B cell (primary cell): Measurements from ENCODE around the gene HIVEP1. TPM values are rescaled to one million over a fixed set of nuclear protein-coding genes. Genes with fewer than 3 reads are reported as not detected.
A peak's percentile ranks its signal among the peaks of the same experiment; 100 is the strongest.

Source experiments
- ATAC-seq: fragments of 200-7000 bp; cut with Tn5 transposase; one replicate; pipeline ENCODE4 v1.10.0; 2021; ENCODE audit warnings: low read depth, mild to moderate bottlenecking, moderate number of reproducible peaks, moderate library complexity
- CTCF ChIA-PET: fragments of 350-600 bp; sonication (Branson Sonifier 250); formaldehyde crosslinking; loops from one replicate; lab custom pipeline; 2021; ENCODE audit warnings: antibody characterized with exemption, inconsistent platforms; lab: Charles Lee
- POLR2A ChIA-PET: fragments of 350-600 bp; sonication (Branson Sonifier 250); formaldehyde crosslinking; loops from one replicate; lab custom pipeline; 2021; ENCODE audit warnings: antibody characterized with exemption; lab: Charles Lee
- DNase-seq: peaks from one replicate; pipeline ENCODE4 v3.0.0; 2013
- H2AFZ ChIP-seq: 2 replicates; pipeline ENCODE4 v1.6.1; 2012; ENCODE audit warnings: mild to moderate bottlenecking, low read depth, low read length; ENCODE audit not compliant: insufficient read depth, poor library complexity, severe bottlenecking
- H3K27ac ChIP-seq, 2 donors: 1 replicate in 1 of 2; 2 replicates in 1 of 2; pipeline ENCODE4 v1.5.1; 2012 to 2013; ENCODE audit warnings: low read length in 2 of 2, mild to moderate bottlenecking in 2 of 2, moderate library complexity in 1 of 2
- H3K27me3 ChIP-seq, 4 experiments: fragments of 200-600 bp in 1 of 4; sonication (generic) in 1 of 4; replicated peaks in 1 of 4; 1 replicate in 2 of 4; 2 replicates in 2 of 4; pipeline versions ENCODE4 v1.6.1 to v1.7.0; 2013 to 2016; ENCODE audit warnings: low read length in 3 of 4, mild to moderate bottlenecking in 2 of 4, mixed read lengths in 1 of 4, moderate library complexity in 1 of 4; ENCODE audit not compliant: insufficient read depth in 4 of 4, control insufficient read depth in 3 of 4; ENCODE audit errors: control extremely low read depth in 1 of 4
- H3K36me3 ChIP-seq, 2 experiments: replicated peaks in 1 of 2; 1 replicate in 1 of 2; 2 replicates in 1 of 2; pipeline versions ENCODE4 v1.6.1 to v1.7.1; 2013; ENCODE audit warnings: low read length in 1 of 2; ENCODE audit not compliant: insufficient read depth in 2 of 2, control insufficient read depth in 1 of 2; ENCODE audit errors: control extremely low read depth in 1 of 2, extremely low read depth in 1 of 2
- H3K4me1 ChIP-seq, 2 donors: fragments of 200-600 bp in 1 of 2; sonication (generic) in 1 of 2; 1 replicate in 1 of 2; 2 replicates in 1 of 2; pipeline versions ENCODE4 v1.5.1 to v1.6.1; 2013 to 2017; ENCODE audit warnings: low read length in 2 of 2; ENCODE audit not compliant: control insufficient read depth in 2 of 2, insufficient read depth in 2 of 2
- H3K4me2 ChIP-seq: replicated peaks from 2 replicates; pipeline ENCODE3; 2012; ENCODE audit warnings: mild to moderate bottlenecking, low read depth, low read length; ENCODE audit not compliant: poor library complexity, severe bottlenecking
- H3K4me3 ChIP-seq, 5 experiments: fragments of 200-600 bp in 1 of 5; sonication (generic) in 1 of 5; 1 replicate in 3 of 5; 2 replicates in 2 of 5; pipeline versions ENCODE4 v1.5.1 to v1.7.0; 2011 to 2016; ENCODE audit warnings: low read length in 4 of 5, mild to moderate bottlenecking in 4 of 5, low read depth in 2 of 5, control low read depth in 1 of 5, moderate library complexity in 1 of 5; ENCODE audit not compliant: insufficient read depth in 1 of 5; ENCODE audit errors: control extremely low read depth in 1 of 5, extremely low read depth in 1 of 5
- H3K79me2 ChIP-seq: fragments of 200-600 bp; sonication (generic); one replicate; pipeline ENCODE4 v1.6.0; 2016; ENCODE audit warnings: low read length; ENCODE audit not compliant: control insufficient read depth, insufficient read depth
- H3K9ac ChIP-seq: fragments of 200-600 bp; sonication (generic); 2 replicates; pipeline ENCODE4 v1.6.1; 2017; ENCODE audit warnings: mild to moderate bottlenecking, low read length, moderate library complexity
- H3K9me3 ChIP-seq, 3 donors: one replicate each; pipeline versions ENCODE4 v1.6.1 to v1.7.1; 2013; ENCODE audit warnings: low read length in 2 of 3; ENCODE audit not compliant: control insufficient read depth in 2 of 3, insufficient read depth in 1 of 3; ENCODE audit errors: control extremely low read depth in 1 of 3
- H4K20me1 ChIP-seq: 2 replicates; pipeline ENCODE4 v1.6.0; 2012; ENCODE audit warnings: mild to moderate bottlenecking, low read length; ENCODE audit not compliant: insufficient read depth, control insufficient read depth, poor library complexity, severe bottlenecking
- H3K27ac Mint-ChIP-seq: one replicate; pipeline ENCODE4 v1.8.0; 2021; ENCODE audit warnings: mixed read lengths
- H3K27me3 Mint-ChIP-seq: one replicate; pipeline ENCODE4 v1.8.0; 2021; ENCODE audit warnings: mixed read lengths
- H3K4me1 Mint-ChIP-seq: one replicate; pipeline ENCODE4 v1.8.0; 2021; ENCODE audit warnings: mixed read lengths
- H3K4me3 Mint-ChIP-seq: one replicate; pipeline ENCODE4 v1.8.0; 2021; ENCODE audit warnings: mixed read lengths
- H3K9me3 Mint-ChIP-seq: one replicate; pipeline ENCODE4 v1.8.0; 2022; ENCODE audit warnings: mixed read lengths; ENCODE audit not compliant: insufficient read depth
- EZH2 ChIP-seq: IDR thresholded peaks from 2 replicates; pipeline ENCODE4 v1.6.1; 2012; ENCODE audit warnings: borderline replicate concordance, low read depth, mild to moderate bottlenecking, moderate library complexity, low read length; ENCODE audit not compliant: insufficient read depth, poor library complexity, severe bottlenecking
- WGBS: methylation state at CpG from one replicate; pipeline ENCODE4 v1.1.5; 2013; ENCODE audit warnings: missing lambda C conversion rate; ENCODE audit not compliant: insufficient coverage; 5-methylcytosine and 5-hydroxymethylcytosine counted together
- intact Hi-C: fragments of 100-400 bp; cut with micrococcal nuclease; formaldehyde crosslinking; loops from one replicate; pipeline ENCODE4 v1.10.0; 2022
- polyA plus RNA-seq: library from polyadenylated mRNA; depleted of rRNA; stranded (reverse); fragments of >200 nt; gene quantifications from 2 replicates; pipeline ENCODE4 v1.2.3, GENCODE V29; 2012
- total RNA-seq, 2 donors: library from RNA; stranded (reverse); fragments of 120-200 nt in 1 of 2; gene quantifications; 1 replicate in 1 of 2; 2 replicates in 1 of 2; pipeline versions ENCODE4 v1.2.3 to v1.2.4, GENCODE V29; 2013 to 2022
- TF ChIP-seq, protein P1 (sequence below): fragments of 200-600 bp; IDR thresholded peaks from one replicate; pipeline ENCODE4 v1.8.0; 2022; ENCODE audit warnings: antibody characterized with exemption, mild to moderate bottlenecking

The HIVEP1 gene
- total and polyA plus RNA-seq, 2 donors (not counting 1 experiment from before 2014, with no cell fraction given): 11.3 to 96.5 TPM

DNA sequence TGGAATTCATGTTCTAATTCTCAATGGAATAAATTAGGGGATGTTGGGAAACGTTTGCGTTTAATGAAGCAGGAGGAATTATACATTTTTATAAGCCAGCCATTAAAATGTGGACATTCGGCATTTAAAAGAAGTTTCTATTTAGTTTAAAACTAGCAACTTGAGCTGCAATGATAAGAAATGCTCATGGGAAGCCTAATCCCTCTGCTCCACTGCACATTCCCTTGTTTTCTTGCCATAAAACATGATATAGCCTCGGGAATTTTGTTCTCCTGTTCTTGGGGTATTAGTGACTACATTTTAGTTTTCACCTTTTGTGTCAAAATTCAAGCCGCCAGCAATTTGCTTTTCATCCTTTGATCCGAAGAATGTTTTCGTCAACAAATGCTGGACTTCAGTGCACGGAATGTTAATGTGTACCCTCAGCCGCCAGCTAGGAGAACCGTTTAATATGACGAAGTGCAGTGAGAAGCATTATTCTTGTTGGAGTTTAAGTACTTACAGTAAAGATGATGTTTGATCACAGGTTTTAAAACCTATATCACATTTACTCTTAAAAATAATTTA, 137.9 kb downstream of the HIVEP1 start:
- H3K4me2 ChIP-seq: no peak overlapping the region
- intact Hi-C loops: loop anchor here (5.0 kb wide), 1 partner anchor 457 kb away; no protein-coding TSS in a partner anchor
- no peak overlapping the region for H3K4me3 ChIP-seq
- ATAC-seq (no peak), DNase-seq (no peak)
- no peaks in the 10 kb centered on the region for H3K9me3 ChIP-seq
- peaks cover 5% of the 10 kb centered on the region for H3K4me1 Mint-ChIP-seq
- H3K9ac ChIP-seq: no peak overlapping the region
- no CpG with 5 or more reads among the region's 11 CpGs for WGBS
- no peaks in the 10 kb centered on the region for H4K20me1 ChIP-seq
- H3K4me1 ChIP-seq: no peaks in the 10 kb centered on the region
- CTCF ChIA-PET: interaction anchor here (0.7 kb wide), 1 partner anchor 84 kb away, joined by 3 read pairs; no protein-coding TSS in a partner anchor
- peaks cover 0 to 2% of the 10 kb centered on the region in 2 experiments for H3K36me3 ChIP-seq
- H3K4me3 Mint-ChIP-seq: no peak overlapping the region
- H3K9me3 Mint-ChIP-seq: no peaks in the 10 kb centered on the region
- H3K27me3 ChIP-seq: no peaks in the 10 kb centered on the region
- H3K27ac ChIP-seq: no peak overlapping the region
- H3K27ac Mint-ChIP-seq: no peak overlapping the region
- H2AFZ ChIP-seq: no peak overlapping the region
- H3K27me3 Mint-ChIP-seq: no peaks in the 10 kb centered on the region
- TF ChIP-seq EZH2: no peak
- TF ChIP-seq, protein P1, sequence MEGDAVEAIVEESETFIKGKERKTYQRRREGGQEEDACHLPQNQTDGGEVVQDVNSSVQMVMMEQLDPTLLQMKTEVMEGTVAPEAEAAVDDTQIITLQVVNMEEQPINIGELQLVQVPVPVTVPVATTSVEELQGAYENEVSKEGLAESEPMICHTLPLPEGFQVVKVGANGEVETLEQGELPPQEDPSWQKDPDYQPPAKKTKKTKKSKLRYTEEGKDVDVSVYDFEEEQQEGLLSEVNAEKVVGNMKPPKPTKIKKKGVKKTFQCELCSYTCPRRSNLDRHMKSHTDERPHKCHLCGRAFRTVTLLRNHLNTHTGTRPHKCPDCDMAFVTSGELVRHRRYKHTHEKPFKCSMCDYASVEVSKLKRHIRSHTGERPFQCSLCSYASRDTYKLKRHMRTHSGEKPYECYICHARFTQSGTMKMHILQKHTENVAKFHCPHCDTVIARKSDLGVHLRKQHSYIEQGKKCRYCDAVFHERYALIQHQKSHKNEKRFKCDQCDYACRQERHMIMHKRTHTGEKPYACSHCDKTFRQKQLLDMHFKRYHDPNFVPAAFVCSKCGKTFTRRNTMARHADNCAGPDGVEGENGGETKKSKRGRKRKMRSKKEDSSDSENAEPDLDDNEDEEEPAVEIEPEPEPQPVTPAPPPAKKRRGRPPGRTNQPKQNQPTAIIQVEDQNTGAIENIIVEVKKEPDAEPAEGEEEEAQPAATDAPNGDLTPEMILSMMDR: no peak
- H3K79me2 ChIP-seq: no peaks in the 10 kb centered on the region
- POLR2A ChIA-PET: no interaction called here

DNA sequence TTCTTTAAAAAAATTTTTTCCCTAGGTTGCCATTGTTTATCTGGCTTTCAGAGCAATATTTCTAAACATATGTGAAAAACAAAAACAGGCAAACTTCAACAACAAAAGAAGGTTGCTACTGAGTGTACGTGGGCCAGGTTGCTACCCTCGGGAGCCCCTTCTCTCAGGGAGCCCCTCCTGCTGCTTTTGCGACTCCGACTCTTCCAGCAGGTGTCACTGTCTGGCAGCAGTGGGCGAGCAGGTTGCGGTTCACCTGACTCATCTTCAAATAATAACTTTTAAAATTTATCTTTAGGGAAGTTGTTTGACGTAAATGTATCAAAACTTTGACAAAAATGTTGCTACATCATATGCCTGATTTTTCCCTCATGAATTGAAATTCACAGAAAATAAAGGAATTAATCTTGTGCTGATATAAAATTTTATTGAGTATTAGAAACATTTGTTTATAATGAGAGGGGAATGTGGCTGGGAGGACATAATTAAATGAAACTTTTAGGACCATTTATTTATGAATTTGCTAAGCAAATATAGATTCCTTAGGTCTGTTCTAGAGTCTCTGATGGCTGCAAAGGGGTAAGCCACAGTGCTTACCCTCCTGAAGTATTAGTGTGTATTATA, 138.8 kb downstream of the HIVEP1 start:
- peaks cover 0 to 2% of the 10 kb centered on the region in 2 experiments for H3K36me3 ChIP-seq
- no peak for ATAC-seq
- peak; percentile 20 for DNase-seq
- WGBS: 20% methylated on average over 1 of the region's 7 CpGs
- no peak overlapping the region for H3K27ac Mint-ChIP-seq
- no peak for TF ChIP-seq EZH2
- TF ChIP-seq, protein P1: peak; percentile 46
- ChIA-PET CTCF (interaction anchor here (0.7 kb wide), 1 partner anchor 83 kb away, joined by 3 read pairs; no protein-coding TSS in a partner anchor), POLR2A (no interaction called here)
- no peaks in the 10 kb centered on the region for H3K9me3 Mint-ChIP-seq
- no peaks in the 10 kb centered on the region for H3K79me2 ChIP-seq
- H3K27me3 ChIP-seq: no peaks in the 10 kb centered on the region
- no peak overlapping the region for H3K9ac ChIP-seq
- no peaks in the 10 kb centered on the region for H3K9me3 ChIP-seq
- no peak overlapping the region for H3K4me2 ChIP-seq
- H3K4me3 Mint-ChIP-seq: no peak overlapping the region
- H3K4me3 ChIP-seq: no peak overlapping the region
- no peaks in the 10 kb centered on the region for H3K4me1 ChIP-seq
- H2AFZ ChIP-seq: no peak overlapping the region
- H3K27me3 Mint-ChIP-seq: no peaks in the 10 kb centered on the region
- no peaks in the 10 kb centered on the region for H4K20me1 ChIP-seq
- intact Hi-C loops: loop anchor here (5.0 kb wide), 1 partner anchor 456 kb away; no protein-coding TSS in a partner anchor
- peaks cover 12% of the 10 kb centered on the region for H3K4me1 Mint-ChIP-seq
- no peak overlapping the region for H3K27ac ChIP-seq
